T-helper 2 cell treated with Interferon-gamma antibody and Interleukin-4, amounts not matched to agents 100 ng/mL and 5 ng/mL, for 36 hours (primary cell): ENCODE measurements around the gene RIPK3. TPM values are rescaled to one million over a fixed set of nuclear protein-coding genes. Genes with fewer than 3 reads are reported as not detected.
"Not testable (repeated sequence)": the region's sequence is repeated elsewhere in the genome, so short reads cannot be mapped to it uniquely, and the experiment has no call there.

Experiments used
- intact Hi-C: fragments of 100-400 bp; cut with micrococcal nuclease; formaldehyde crosslinking; loops from one replicate; pipeline ENCODE4 v1.15.1; 2023
- total RNA-seq: library from RNA; stranded (reverse); gene quantifications from 2 replicates; pipeline ENCODE4 v1.2.3, GENCODE V29; 2022

Gene RIPK3
- 29.7 and 34.6 TPM in 2 replicates for total RNA-seq

GRCh38 chr14:24339284-24340151 is at the start of gene RIPK3:
Gene RIPK3, minus strand, starts transcription at chr14:24339991. Its CDS starts 165 bp downstream, at chr14:24339826.
- intact Hi-C loops: loop anchor here (10.0 kb wide), 1 partner anchor 325 kb away; no protein-coding TSS in a partner anchor

GRCh38 chr14:24389226-24389848 is 49.5 kb upstream of the RIPK3 start:
- intact Hi-C loops: no loop called here

GRCh38 chr14:24388474-24389179 is 48.8 kb upstream of the RIPK3 start:
- intact Hi-C loops: no loop called here

- intact Hi-C loops: not testable (repeated sequence)
These were observed 47.8 kb upstream of the RIPK3 start for GRCh38 chr14:24387579-24387978.

GRCh38 chr14:24387009-24387345 is 47.2 kb upstream of the RIPK3 start:
- intact Hi-C loops: no loop called here

- intact Hi-C loops: no loop called here
These were observed 45.7 kb upstream of the RIPK3 start for GRCh38 chr14:24385524-24385923.

GRCh38 chr14:24384169-24384568 is 44.4 kb upstream of the RIPK3 start:
- intact Hi-C loops: no loop called here

- intact Hi-C loops: no loop called here
These were observed 42.2 kb upstream of the RIPK3 start for GRCh38 chr14:24382064-24382371.

- intact Hi-C loops: no loop called here
These were observed 41.7 kb upstream of the RIPK3 start for GRCh38 chr14:24381363-24382063.

GRCh38 chr14:24379907-24380730 is 40.3 kb upstream of the RIPK3 start:
- intact Hi-C loops: no loop called here

- intact Hi-C loops: no loop called here
These were observed 39.5 kb upstream of the RIPK3 start for GRCh38 chr14:24378981-24379906.

GRCh38 chr14:24378327-24378726 is 38.5 kb upstream of the RIPK3 start:
- intact Hi-C loops: no loop called here

GRCh38 chr14:24377657-24378056 is 37.9 kb upstream of the RIPK3 start:
- intact Hi-C loops: no loop called here

GRCh38 chr14:24377126-24377525 is 37.3 kb upstream of the RIPK3 start:
- intact Hi-C loops: no loop called here

- intact Hi-C loops: no loop called here
These were observed 36.8 kb upstream of the RIPK3 start for GRCh38 chr14:24376448-24377070.

GRCh38 chr14:24372701-24373416 is 33.1 kb upstream of the RIPK3 start:
- intact Hi-C loops: no loop called here

- intact Hi-C loops: not testable (repeated sequence)
These were observed 31.8 kb upstream of the RIPK3 start for GRCh38 chr14:24371605-24372004.

GRCh38 chr14:24370748-24371147 is 31.0 kb upstream of the RIPK3 start:
- intact Hi-C loops: no loop called here
